CD4-positive, alpha-beta memory T cell (primary cell): ENCODE data around the gene ZNF367. TPM values are rescaled to one million over a fixed set of nuclear protein-coding genes. Genes with fewer than 3 reads are reported as not detected.

ENCODE experiments used
- CTCF ChIA-PET: fragments of 350-600 bp; sonication (Branson Sonifier 250); formaldehyde crosslinking; loops from one replicate; lab custom pipeline; 2021; ENCODE audit warnings: inconsistent platforms; ENCODE audit not compliant: partially characterized antibody; lab: Charles Lee
- POLR2A ChIA-PET: fragments of 350-600 bp; sonication (Branson Sonifier 250); formaldehyde crosslinking; loops from one replicate; lab custom pipeline; 2021; ENCODE audit not compliant: partially characterized antibody; lab: Charles Lee
- DNase-seq, 5 donors: peaks; one replicate each; pipeline versions ENCODE4 v3.0.0 to v3.0.0-alpha.2; 2020 to 2022; ENCODE audit warnings: mixed read lengths in 1 of 5
- H3K27ac ChIP-seq: one replicate; pipeline ENCODE4 v1.7.0; 2013; ENCODE audit warnings: low read depth, low read length
- H3K27me3 ChIP-seq: 2 replicates; pipeline ENCODE4 v1.7.0; 2013; ENCODE audit warnings: mild to moderate bottlenecking, low read length, moderate library complexity; ENCODE audit not compliant: insufficient read depth
- H3K36me3 ChIP-seq: 2 replicates; pipeline ENCODE4 v1.7.0; 2013; ENCODE audit warnings: mild to moderate bottlenecking, low read length, moderate library complexity; ENCODE audit not compliant: insufficient read depth
- H3K4me1 ChIP-seq: 2 replicates; pipeline ENCODE4 v1.7.0; 2013; ENCODE audit warnings: mild to moderate bottlenecking, low read length, moderate library complexity; ENCODE audit not compliant: insufficient read depth
- H3K4me3 ChIP-seq, 2 donors: one replicate each; pipeline ENCODE4 v1.7.0; 2013; ENCODE audit warnings: low read length in 2 of 2, mild to moderate bottlenecking in 1 of 2
- H3K9me3 ChIP-seq, 2 donors: one replicate each; pipeline ENCODE4 v1.7.0; 2013; ENCODE audit warnings: low read length in 2 of 2, control low read depth in 1 of 2; ENCODE audit not compliant: control insufficient read depth in 1 of 2
- H3K27ac Mint-ChIP-seq, 7 donors: one replicate each; pipeline ENCODE4 v1.8.0; 2020 to 2021; ENCODE audit warnings: mixed read lengths in 7 of 7, mild to moderate bottlenecking in 6 of 7, inconsistent platforms in 3 of 7, moderate library complexity in 3 of 7
- H3K27me3 Mint-ChIP-seq, 2 donors: one replicate each; pipeline ENCODE4 v1.8.0; 2020 to 2021; ENCODE audit warnings: mixed read lengths in 2 of 2
- H3K36me3 Mint-ChIP-seq, 2 donors: one replicate each; pipeline ENCODE4 v1.8.0; 2020 to 2021; ENCODE audit warnings: mixed read lengths in 2 of 2, inconsistent platforms in 1 of 2, mild to moderate bottlenecking in 1 of 2
- H3K4me1 Mint-ChIP-seq, 4 donors: one replicate each; pipeline ENCODE4 v1.8.0; 2020 to 2021; ENCODE audit warnings: mixed read lengths in 4 of 4, mild to moderate bottlenecking in 1 of 4
- H3K4me3 Mint-ChIP-seq, 8 donors: one replicate each; pipeline ENCODE4 v1.8.0; 2020 to 2021; ENCODE audit warnings: mixed read lengths in 8 of 8, mild to moderate bottlenecking in 7 of 8, moderate library complexity in 6 of 8, inconsistent platforms in 3 of 8
- H3K9me3 Mint-ChIP-seq, 8 donors: one replicate each; pipeline ENCODE4 v1.8.0; 2020 to 2021; ENCODE audit warnings: mixed read lengths in 8 of 8, mild to moderate bottlenecking in 5 of 8, inconsistent platforms in 3 of 8, moderate library complexity in 1 of 8
- intact Hi-C: fragments of 100-400 bp; cut with micrococcal nuclease; formaldehyde crosslinking; loops from one replicate; pipeline ENCODE4 v1.15.1; 2023
- polyA plus RNA-seq, 2 donors: library from polyadenylated mRNA; unstranded; fragments of 300-500 nt; fragmentation: Illumina TruSeq; gene quantifications; one replicate each; pipeline ENCODE4 v1.2.3, GENCODE V29; 2021
- total RNA-seq, 2 experiments: library from RNA; stranded (reverse); gene quantifications; one replicate each; pipeline ENCODE4 v1.2.3, GENCODE V29; 2021

The ZNF367 gene
- total and polyA plus RNA-seq, 4 experiments from 2014 or later, result 0.39 to 5.4 (median 3.4) TPM

DNA sequence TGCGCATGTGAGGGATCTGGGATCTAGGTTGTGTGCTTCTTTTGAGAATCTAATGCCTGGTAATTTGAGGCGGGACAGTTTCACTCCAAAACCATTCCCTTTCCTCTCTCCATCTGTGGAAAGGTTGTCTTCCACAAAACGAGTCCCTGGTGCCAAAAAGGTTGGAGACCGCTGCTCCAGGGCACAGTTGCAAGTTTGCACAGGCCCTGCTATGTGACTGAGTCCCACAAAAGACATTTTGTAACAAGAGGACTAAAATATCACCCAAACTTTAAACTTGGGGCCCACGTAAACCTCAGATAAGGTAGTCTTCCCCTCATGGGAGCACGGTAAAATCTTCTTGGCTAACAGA, 5.8 kb upstream of the ZNF367 start:
- H3K27ac Mint-ChIP-seq, result peak overlapping the region in 1 of 7 donors; percentile 23
- no peaks in the 10 kb centered on the region for H3K9me3 Mint-ChIP-seq
- Histone ChIP-seq H3K27me3 (no peaks in the 10 kb centered on the region), H3K27ac (no peak overlapping the region), H3K36me3 (no peaks in the 10 kb centered on the region), H3K9me3 (no peaks in the 10 kb centered on the region), H3K4me3 (no peak overlapping the region), H3K4me1 (peaks cover 19% of the 10 kb centered on the region)
- DNase-seq, result no peak
- ChIA-PET CTCF (interaction anchor here (1.0 to 1.4 kb wide), 3 partner anchors 24 to 142 kb away, joined by 3 read pairs; no protein-coding TSS in a partner anchor), POLR2A (interaction anchor here (0.9 to 1.3 kb wide), 2 partner anchors 11 to 25 kb away, joined by 3 to 4 read pairs; no protein-coding TSS in a partner anchor)
- intact Hi-C loops, result no loop called here
- no peaks in the 10 kb centered on the region for H3K36me3 Mint-ChIP-seq
- H3K27me3 Mint-ChIP-seq, result no peaks in the 10 kb centered on the region
- no peak overlapping the region for H3K4me3 Mint-ChIP-seq
- H3K4me1 Mint-ChIP-seq, result peaks cover 9 to 37% (median 18%) of the 10 kb centered on the region in 4 donors

DNA sequence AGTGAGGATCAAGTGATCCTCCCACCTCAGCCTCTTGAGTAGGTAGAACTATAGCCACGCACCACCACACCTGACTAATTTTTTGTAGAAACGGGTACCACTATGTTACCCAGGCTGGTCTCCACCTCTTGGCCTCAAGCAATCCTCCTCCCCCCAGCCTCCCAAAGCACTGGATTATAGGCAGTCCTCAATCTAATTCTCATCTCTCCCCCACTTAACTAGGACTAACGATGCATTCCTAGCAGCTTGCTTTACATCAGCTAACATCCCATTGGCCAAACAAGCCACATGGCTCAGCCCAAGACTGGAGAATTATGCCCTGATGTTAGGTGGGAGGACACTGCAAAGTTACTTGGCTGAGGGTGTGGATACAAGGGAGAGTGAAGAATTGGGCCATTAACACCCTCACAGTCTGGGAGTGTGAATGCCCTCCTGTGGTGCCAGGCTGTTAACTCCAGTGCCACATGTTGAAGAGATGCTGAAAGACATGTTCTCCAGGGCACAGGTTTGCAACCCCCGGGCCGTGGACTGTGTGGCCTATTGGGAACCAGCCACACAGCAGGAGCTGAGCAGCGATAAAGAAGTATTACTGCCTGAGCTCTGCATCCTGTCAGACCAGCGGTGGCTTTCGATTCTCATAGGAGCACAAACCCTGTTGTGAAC, 5.3 kb upstream of the ZNF367 start:
- Mint-ChIP-seq H3K9me3 (no peaks in the 10 kb centered on the region), H3K4me1 (peaks cover 9 to 37% (median 18%) of the 10 kb centered on the region in 4 donors), H3K4me3 (no peak overlapping the region), H3K36me3 (no peaks in the 10 kb centered on the region), H3K27ac (peak overlapping the region in 1 of 7 donors; percentile 23), H3K27me3 (no peaks in the 10 kb centered on the region)
- intact Hi-C loops, result no loop called here
- Histone ChIP-seq H3K4me3 (no peak overlapping the region), H3K9me3 (no peaks in the 10 kb centered on the region), H3K36me3 (no peaks in the 10 kb centered on the region), H3K4me1 (peaks cover 19% of the 10 kb centered on the region), H3K27ac (no peak overlapping the region), H3K27me3 (no peaks in the 10 kb centered on the region)
- ChIA-PET CTCF (interaction anchor here (1.0 to 1.4 kb wide), 2 partner anchors 23 to 143 kb away, joined by 3 read pairs; no protein-coding TSS in a partner anchor), POLR2A (interaction anchor here (1.3 to 1.8 kb wide), 2 partner anchors 10 to 28 kb away, joined by 4 to 7 read pairs; no protein-coding TSS in a partner anchor)
- no peak for DNase-seq

GRCh38 chr9:96420468-96421219, 2.5 kb upstream of the ZNF367 start:
- Histone ChIP-seq H3K27me3 (no peaks in the 10 kb centered on the region), H3K4me3 (no peak overlapping the region), H3K9me3 (no peaks in the 10 kb centered on the region), H3K27ac (peak overlapping the region; percentile 76), H3K4me1 (peaks cover 32% of the 10 kb centered on the region), H3K36me3 (no peaks in the 10 kb centered on the region)
- Mint-ChIP-seq H3K27ac (peak overlapping the region; percentile 42 to 94 (median 79)), H3K4me1 (peaks cover 16 to 45% (median 25%) of the 10 kb centered on the region in 4 donors), H3K36me3 (peaks cover 0 to 5% of the 10 kb centered on the region in 2 donors), H3K27me3 (no peaks in the 10 kb centered on the region), H3K9me3 (peaks cover 0 to 4% (median 0%) of the 10 kb centered on the region in 8 donors), H3K4me3 (peak overlapping the region in 2 of 8 donors; percentile 60 to 86)
- peak in 1 of 5 donors; percentile 60 for DNase-seq
- ChIA-PET POLR2A (no interaction called here), CTCF (interaction anchor here (1.0 kb wide), 1 partner anchor 146 kb away, joined by 3 read pairs; no protein-coding TSS in a partner anchor)
- intact Hi-C loops, result no loop called here

DNA sequence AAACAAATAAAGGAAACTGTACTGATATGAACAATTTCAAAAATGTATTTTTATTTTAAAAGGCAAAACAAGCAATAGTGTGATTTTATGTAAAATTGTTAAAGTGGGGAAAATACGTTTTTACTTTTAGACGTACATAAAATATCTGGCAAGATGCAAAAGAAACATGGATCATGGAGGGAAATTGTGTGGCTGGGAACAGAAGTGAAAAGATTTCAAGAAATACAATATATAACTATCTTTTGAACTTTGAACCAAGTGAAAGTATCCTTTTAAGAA, 1.5 kb upstream of the ZNF367 start:
- peaks cover 0 to 5% of the 10 kb centered on the region in 2 donors for H3K36me3 Mint-ChIP-seq
- no peaks in the 10 kb centered on the region for H3K27me3 Mint-ChIP-seq
- CTCF ChIA-PET, result interaction anchor here (2.2 kb wide), 1 partner anchor 30 kb away, joined by 7 read pairs; the partner anchor contains the start of gene HABP4
- DNase-seq, result no peak
- H3K4me3 Mint-ChIP-seq, result peak overlapping the region; percentile 64 to 92 (median 84)
- Histone ChIP-seq H3K36me3 (no peaks in the 10 kb centered on the region), H3K9me3 (no peaks in the 10 kb centered on the region), H3K4me1 (peaks cover 35% of the 10 kb centered on the region), H3K27ac (peak overlapping the region; percentile 76), H3K4me3 (peak overlapping the region in 1 of 2 donors; percentile 89), H3K27me3 (no peaks in the 10 kb centered on the region)
- H3K4me1 Mint-ChIP-seq, result peaks cover 15 to 39% (median 22%) of the 10 kb centered on the region in 4 donors
- peak overlapping the region; percentile 81 to 94 (median 85) for H3K27ac Mint-ChIP-seq
- peaks cover 0 to 4% (median 0%) of the 10 kb centered on the region in 8 donors for H3K9me3 Mint-ChIP-seq
- POLR2A ChIA-PET, result interaction anchor here (0.8 to 8.0 kb wide), 8 partner anchors 15 to 147 kb away, joined by 3 to 123 read pairs (median 12); partner anchors contain the start of genes HABP4 and SLC35D2
- intact Hi-C loops, result loop anchor here (2.0 to 10.0 kb wide), 7 partner anchors 37 to 1692 kb away; partner anchors contain the start of genes AOPEP, CDC14B, NCBP1 and SLC35D2

- Mint-ChIP-seq H3K27ac (peak overlapping the region; percentile 83 to 94 (median 92)), H3K27me3 (no peaks in the 10 kb centered on the region), H3K9me3 (peaks cover 0 to 4% (median 0%) of the 10 kb centered on the region in 8 donors), H3K4me1 (peaks cover 16 to 45% (median 23%) of the 10 kb centered on the region in 4 donors), H3K36me3 (peaks cover 0 to 5% of the 10 kb centered on the region in 2 donors), H3K4me3 (peak overlapping the region; percentile 88 to 93 (median 90))
- ChIA-PET POLR2A (interaction anchor here (0.8 to 8.0 kb wide), 8 partner anchors 16 to 147 kb away, joined by 3 to 123 read pairs (median 12); partner anchors contain the start of genes HABP4 and SLC35D2), CTCF (interaction anchor here (2.2 kb wide), 1 partner anchor 30 kb away, joined by 7 read pairs; the partner anchor contains the start of gene HABP4)
- Histone ChIP-seq H3K4me3 (peak overlapping the region; percentile 11 to 89), H3K27ac (peak overlapping the region; percentile 76), H3K4me1 (peaks cover 40% of the 10 kb centered on the region), H3K9me3 (no peaks in the 10 kb centered on the region), H3K27me3 (no peaks in the 10 kb centered on the region), H3K36me3 (no peaks in the 10 kb centered on the region)
- peak; percentile 52 to 60 (median 56) for DNase-seq
- intact Hi-C loops, result loop anchor here (1.0 to 10.0 kb wide), 10 partner anchors 31 to 1692 kb away; partner anchors contain the start of genes AOPEP, CDC14B, HABP4 and NCBP1
These were observed 935 bp upstream of the ZNF367 start for GRCh38 chr9:96418920-96419690.

DNA sequence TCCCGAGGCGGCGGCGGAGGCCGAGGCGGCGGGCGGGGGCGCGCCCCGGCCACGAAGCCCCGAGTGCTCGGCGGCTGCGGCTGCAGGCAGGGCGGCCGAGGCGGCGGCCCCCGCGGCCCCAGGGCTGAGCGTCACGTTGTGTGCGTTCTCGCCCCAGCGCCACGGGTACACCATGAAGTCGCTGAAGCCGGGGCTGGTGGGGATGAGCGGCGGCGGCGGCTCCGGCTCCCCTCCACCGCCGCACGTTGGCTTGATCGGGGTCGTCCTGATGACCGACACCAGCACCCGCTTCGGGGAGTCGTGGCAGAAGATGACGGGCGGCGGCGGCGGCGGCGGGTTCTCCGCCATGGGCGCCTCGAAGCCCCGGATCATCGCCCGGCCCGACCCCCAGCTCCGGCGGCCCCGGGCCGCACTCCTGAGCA, 498 bp downstream of the ZNF367 start:
- no peaks in the 10 kb centered on the region for H3K27me3 ChIP-seq
- no peaks in the 10 kb centered on the region for H3K27me3 Mint-ChIP-seq
- peaks cover 54% of the 10 kb centered on the region for H3K4me1 ChIP-seq
- H3K36me3 ChIP-seq, result no peaks in the 10 kb centered on the region
- peaks cover 28 to 55% (median 36%) of the 10 kb centered on the region in 4 donors for H3K4me1 Mint-ChIP-seq
- H3K36me3 Mint-ChIP-seq, result peaks cover 0 to 5% of the 10 kb centered on the region in 2 donors
- H3K9me3 ChIP-seq, result no peaks in the 10 kb centered on the region
- DNase-seq, result no peak
- peaks cover 0 to 4% (median 0%) of the 10 kb centered on the region in 8 donors for H3K9me3 Mint-ChIP-seq
- H3K4me3 ChIP-seq, result peak overlapping the region; percentile 23 to 89
- peak overlapping the region; percentile 73 to 92 (median 84) for H3K4me3 Mint-ChIP-seq
- CTCF ChIA-PET, result interaction anchor here (2.2 kb wide), 1 partner anchor 32 kb away, joined by 7 read pairs; the partner anchor contains the start of gene HABP4
- POLR2A ChIA-PET, result interaction anchor here (2.4 to 8.0 kb wide), 4 partner anchors 18 to 149 kb away, joined by 11 to 123 read pairs (median 15); partner anchors contain the start of genes HABP4 and SLC35D2
- peak overlapping the region; percentile 72 to 99 (median 91) for H3K27ac Mint-ChIP-seq
- H3K27ac ChIP-seq, result peak overlapping the region; percentile 76
- intact Hi-C loops, result loop anchor here (1.0 to 10.0 kb wide), 12 partner anchors 19 to 1690 kb away; partner anchors contain the start of genes AOPEP, CDC14B, HABP4 and NCBP1
